Right lobe of liver (tissue), 4 donors: ENCODE measurements around the gene ANKRD16.

Experiments used
- POLR2A ChIP-seq: fragments of 450-650 bp; IDR thresholded peaks from one replicate; pipeline ENCODE4 v1.6.1; 2017; ENCODE audit warnings: antibody characterized with exemption, mild to moderate bottlenecking
- TF ChIP-seq, protein P1 (sequence below), 4 donors: fragments of 200-600 bp in 3 of 4; fragments of 450-650 bp in 1 of 4; IDR thresholded peaks; one replicate each; pipeline versions ENCODE4 v1.5.1 to v1.8.0; 2016 to 2022; ENCODE audit warnings: antibody characterized with exemption in 4 of 4, mild to moderate bottlenecking in 2 of 4
- donor health status: DM: no; HTN: no; CAD: no.
- donor health status: DM: no; HTN: no; CAD: no.
- donor health status: DM: no; HTN: yes; CAD: no.

- TF ChIP-seq POLR2A, result no peak
- TF ChIP-seq, protein P1, sequence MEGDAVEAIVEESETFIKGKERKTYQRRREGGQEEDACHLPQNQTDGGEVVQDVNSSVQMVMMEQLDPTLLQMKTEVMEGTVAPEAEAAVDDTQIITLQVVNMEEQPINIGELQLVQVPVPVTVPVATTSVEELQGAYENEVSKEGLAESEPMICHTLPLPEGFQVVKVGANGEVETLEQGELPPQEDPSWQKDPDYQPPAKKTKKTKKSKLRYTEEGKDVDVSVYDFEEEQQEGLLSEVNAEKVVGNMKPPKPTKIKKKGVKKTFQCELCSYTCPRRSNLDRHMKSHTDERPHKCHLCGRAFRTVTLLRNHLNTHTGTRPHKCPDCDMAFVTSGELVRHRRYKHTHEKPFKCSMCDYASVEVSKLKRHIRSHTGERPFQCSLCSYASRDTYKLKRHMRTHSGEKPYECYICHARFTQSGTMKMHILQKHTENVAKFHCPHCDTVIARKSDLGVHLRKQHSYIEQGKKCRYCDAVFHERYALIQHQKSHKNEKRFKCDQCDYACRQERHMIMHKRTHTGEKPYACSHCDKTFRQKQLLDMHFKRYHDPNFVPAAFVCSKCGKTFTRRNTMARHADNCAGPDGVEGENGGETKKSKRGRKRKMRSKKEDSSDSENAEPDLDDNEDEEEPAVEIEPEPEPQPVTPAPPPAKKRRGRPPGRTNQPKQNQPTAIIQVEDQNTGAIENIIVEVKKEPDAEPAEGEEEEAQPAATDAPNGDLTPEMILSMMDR (IDR thresholded peaks at IDR 0.05), result no peak
Measured at GRCh38 chr10:5904227-5904626, 14.5 kb upstream of the ANKRD16 start.
